ENCODE measurements around the gene LY86. TPM values are rescaled to one million over a fixed set of nuclear protein-coding genes. Genes with fewer than 3 reads are reported as not detected.

The LY86 gene
- total RNA-seq, 2 experiments from 2014 or later = 9.5 to 12.2 TPM

DNA sequence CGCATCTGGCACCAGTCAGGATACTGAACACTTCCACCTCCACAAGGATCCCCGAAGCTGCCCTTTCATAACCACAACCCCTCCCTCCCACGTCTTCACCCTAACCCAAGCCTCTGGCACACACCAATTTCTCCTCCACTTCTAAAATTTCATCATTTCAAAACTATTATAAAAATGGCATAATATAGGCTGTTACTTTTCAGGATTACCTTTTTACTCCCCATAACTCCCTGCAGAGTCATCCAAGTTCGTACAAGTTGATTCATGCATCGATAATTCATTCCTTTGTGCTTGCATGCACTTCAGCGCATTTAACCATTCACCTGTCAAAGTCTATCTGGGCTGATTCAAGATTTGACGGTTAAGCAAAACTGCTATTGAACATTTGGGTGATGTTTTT is 30.6 kb upstream of the LY86 start:
- H3K27ac Mint-ChIP-seq = no peak overlapping the region
- ChIA-PET CTCF (interaction anchor here (0.9 to 1.6 kb wide), 3 partner anchors 9 to 13 kb away, joined by 3 to 9 read pairs (median 3); no protein-coding TSS in a partner anchor), POLR2A (no interaction called here)
- peaks cover 24% of the 10 kb centered on the region for H3K27me3 Mint-ChIP-seq
- H3K9me3 Mint-ChIP-seq = peaks cover 5% of the 10 kb centered on the region
- H3K36me3 Mint-ChIP-seq (ENCODE audit: low read depth) = peaks cover 9% of the 10 kb centered on the region
- H3K4me3 Mint-ChIP-seq = no peak overlapping the region
- DNase-seq = no peak
- H3K4me1 Mint-ChIP-seq = peaks cover 56% of the 10 kb centered on the region

DNA sequence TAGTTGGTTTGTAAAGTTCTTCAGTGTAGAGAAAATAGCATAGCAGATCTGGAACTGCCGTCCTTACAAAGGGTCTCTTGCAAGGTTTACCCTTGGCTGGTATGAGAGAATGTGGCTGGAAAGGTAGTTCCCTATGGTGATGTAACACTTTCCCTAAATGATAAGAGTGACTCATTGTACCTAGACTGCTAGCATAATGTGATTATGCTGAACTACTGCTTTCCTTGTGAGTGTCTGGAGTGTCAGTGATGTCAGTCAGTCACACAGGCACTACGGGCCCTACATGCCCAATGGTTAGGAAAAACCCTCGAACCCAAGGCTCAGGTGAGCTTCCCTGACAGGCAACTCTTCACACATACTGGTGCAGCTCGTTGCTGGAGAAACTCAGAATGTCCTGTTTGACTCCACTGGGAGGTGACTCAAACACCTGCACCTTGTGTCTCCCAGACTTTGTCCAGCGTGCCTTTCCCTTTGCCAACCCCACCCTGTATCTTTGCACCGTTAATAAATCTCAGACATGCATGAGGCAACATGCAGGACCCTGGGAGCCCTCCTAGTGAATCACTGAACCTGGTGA is 28.4 kb upstream of the LY86 start:
- H3K36me3 Mint-ChIP-seq (ENCODE audit: low read depth) = peaks cover 21% of the 10 kb centered on the region
- H3K4me1 Mint-ChIP-seq = peaks cover 64% of the 10 kb centered on the region
- H3K27ac Mint-ChIP-seq = no peak overlapping the region
- no peak for DNase-seq
- POLR2A ChIA-PET = no interaction called here
- peaks cover 13% of the 10 kb centered on the region for H3K27me3 Mint-ChIP-seq
- H3K9me3 Mint-ChIP-seq = peaks cover 17% of the 10 kb centered on the region
- H3K4me3 Mint-ChIP-seq = no peak overlapping the region
- CTCF ChIA-PET = no interaction called here

DNA sequence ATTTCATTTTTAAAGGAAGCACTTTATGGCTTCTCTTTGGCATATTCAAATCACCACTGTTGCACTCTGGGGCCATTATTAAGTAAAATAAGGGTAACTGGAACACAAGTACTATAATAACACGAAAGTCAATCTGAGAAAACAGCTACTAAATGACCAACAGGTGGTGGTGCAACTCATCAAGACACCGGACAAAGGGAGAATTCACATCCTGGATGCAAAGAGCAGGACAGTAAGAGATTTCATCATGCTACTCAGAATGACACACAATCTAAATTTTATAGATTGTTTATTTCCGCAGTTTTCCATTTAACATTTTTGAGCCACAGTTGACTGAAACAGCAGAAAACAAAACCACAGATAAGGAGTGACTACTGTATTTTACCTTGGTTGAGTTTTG is 27.6 kb upstream of the LY86 start:
- Mint-ChIP-seq H3K4me1 (peaks cover 58% of the 10 kb centered on the region), H3K27ac (no peak overlapping the region), H3K9me3 (peaks cover 17% of the 10 kb centered on the region), H3K27me3 (peaks cover 13% of the 10 kb centered on the region), H3K36me3 (ENCODE audit: low read depth) (peaks cover 21% of the 10 kb centered on the region), H3K4me3 (no peak overlapping the region)
- DNase-seq = no peak
- ChIA-PET CTCF (no interaction called here), POLR2A (no interaction called here)

DNA sequence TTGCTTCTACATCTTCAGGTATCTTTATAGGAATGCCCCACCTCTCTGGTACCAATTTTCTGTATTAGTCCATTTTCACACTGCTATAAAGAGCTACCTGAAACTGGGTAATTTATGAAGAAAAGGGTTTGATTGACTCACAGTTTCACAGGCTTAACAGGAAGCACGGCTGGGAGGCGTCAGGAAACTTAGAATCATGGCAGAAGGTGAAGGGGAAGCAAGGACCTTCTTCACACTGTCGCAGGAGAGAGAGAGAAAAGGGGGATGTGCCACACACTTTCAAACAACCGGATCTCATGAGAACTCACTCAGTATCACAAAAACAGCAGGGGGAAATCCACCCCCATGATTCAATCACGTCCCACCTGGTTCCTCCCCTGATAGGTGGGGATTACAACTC is 24.4 kb upstream of the LY86 start:
- CTCF ChIA-PET = interaction anchor here (1.4 kb wide), 1 partner anchor 17 kb away, joined by 5 read pairs; no protein-coding TSS in a partner anchor
- Mint-ChIP-seq H3K27ac (no peak overlapping the region), H3K4me3 (no peak overlapping the region)

DNA sequence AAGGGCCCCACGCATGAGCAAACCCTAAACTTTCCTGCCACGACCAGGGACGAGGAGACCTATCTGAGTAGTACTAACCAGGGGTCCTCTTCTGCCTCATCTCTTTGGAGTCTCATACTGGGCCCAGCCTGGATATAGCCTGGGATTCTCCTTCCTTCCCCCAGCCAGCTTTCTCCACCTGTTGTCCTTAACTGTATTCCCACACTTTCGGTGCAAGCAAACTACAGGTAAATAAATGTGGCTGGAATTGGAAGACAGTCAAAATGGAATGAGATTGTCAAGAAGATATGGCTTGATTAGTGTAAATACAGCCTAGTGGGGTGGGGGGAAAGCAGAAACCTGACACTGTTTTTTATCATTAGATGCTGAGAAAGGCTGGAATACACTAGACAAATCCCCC is 23.5 kb upstream of the LY86 start:
- DNase-seq = no peak
- H3K4me1 Mint-ChIP-seq = peaks cover 30% of the 10 kb centered on the region
- peaks cover 17% of the 10 kb centered on the region for H3K36me3 Mint-ChIP-seq (ENCODE audit: low read depth)
- ChIA-PET CTCF (no interaction called here), POLR2A (no interaction called here)
- no peak overlapping the region for H3K27ac Mint-ChIP-seq
- H3K27me3 Mint-ChIP-seq = peaks cover 3% of the 10 kb centered on the region
- peaks cover 17% of the 10 kb centered on the region for H3K9me3 Mint-ChIP-seq
- H3K4me3 Mint-ChIP-seq = no peak overlapping the region

More for the DNA sequence above, 24.4 kb upstream of the LY86 start:
- H3K36me3 Mint-ChIP-seq (ENCODE audit: low read depth) = peaks cover 17% of the 10 kb centered on the region
- peaks cover 4% of the 10 kb centered on the region for H3K27me3 Mint-ChIP-seq
- DNase-seq = no peak
- peaks cover 35% of the 10 kb centered on the region for H3K4me1 Mint-ChIP-seq
- POLR2A ChIA-PET = no interaction called here
- H3K9me3 Mint-ChIP-seq = peaks cover 17% of the 10 kb centered on the region

DNA sequence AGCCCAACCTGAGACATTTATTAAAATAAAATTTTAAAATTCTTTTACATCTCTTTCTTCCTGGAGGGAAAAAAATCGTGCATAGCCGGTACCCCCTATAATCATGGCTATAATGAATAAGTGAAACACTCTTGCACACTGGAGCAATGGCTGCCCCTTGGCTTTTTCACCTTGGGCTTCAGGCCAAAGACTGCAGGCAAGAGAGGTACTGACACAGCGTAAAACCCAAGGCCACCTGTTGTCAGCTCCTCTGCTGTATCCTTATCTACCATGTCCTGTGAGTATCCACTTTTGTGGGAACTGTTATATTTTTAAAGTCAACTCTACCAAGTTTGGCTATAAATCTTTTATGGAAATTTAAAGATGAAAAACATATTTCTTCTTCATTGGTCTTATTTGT is 23.0 kb upstream of the LY86 start:
- CTCF ChIA-PET = no interaction called here
- POLR2A ChIA-PET = no interaction called here
- no peak overlapping the region for H3K4me3 Mint-ChIP-seq

DNA sequence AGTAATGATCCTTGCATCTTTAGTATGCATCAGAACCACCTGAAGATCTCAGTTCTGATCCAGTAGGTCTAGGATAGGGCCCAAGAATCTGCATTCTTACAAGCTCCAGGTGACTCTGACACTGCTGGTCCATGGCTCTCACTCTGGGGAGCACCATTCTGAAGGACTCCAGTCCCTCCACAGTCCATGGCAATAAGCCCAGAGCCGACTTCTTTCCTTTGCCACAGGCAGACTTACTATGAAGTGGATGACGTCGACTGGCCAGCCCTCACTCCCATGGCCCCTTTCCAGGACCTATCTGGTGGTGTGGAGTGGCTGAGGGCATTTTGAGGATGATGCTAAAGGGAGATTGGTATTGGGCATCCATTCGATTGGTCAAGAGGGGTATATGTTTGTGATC is 21.8 kb upstream of the LY86 start:
- H3K4me1 Mint-ChIP-seq = peaks cover 19% of the 10 kb centered on the region
- ChIA-PET POLR2A (no interaction called here), CTCF (no interaction called here)
- no peak for DNase-seq
- peaks cover 11% of the 10 kb centered on the region for H3K27me3 Mint-ChIP-seq
- no peak overlapping the region for H3K27ac Mint-ChIP-seq
- no peak overlapping the region for H3K4me3 Mint-ChIP-seq
- H3K9me3 Mint-ChIP-seq = peaks cover 19% of the 10 kb centered on the region
- H3K36me3 Mint-ChIP-seq (ENCODE audit: low read depth) = peaks cover 17% of the 10 kb centered on the region

More for the DNA sequence above, 23.0 kb upstream of the LY86 start:
- no peak for DNase-seq
- peaks cover 27% of the 10 kb centered on the region for H3K4me1 Mint-ChIP-seq
- peaks cover 17% of the 10 kb centered on the region for H3K36me3 Mint-ChIP-seq (ENCODE audit: low read depth)
- H3K9me3 Mint-ChIP-seq = peaks cover 17% of the 10 kb centered on the region
- peaks cover 4% of the 10 kb centered on the region for H3K27me3 Mint-ChIP-seq
- H3K27ac Mint-ChIP-seq = no peak overlapping the region

DNA sequence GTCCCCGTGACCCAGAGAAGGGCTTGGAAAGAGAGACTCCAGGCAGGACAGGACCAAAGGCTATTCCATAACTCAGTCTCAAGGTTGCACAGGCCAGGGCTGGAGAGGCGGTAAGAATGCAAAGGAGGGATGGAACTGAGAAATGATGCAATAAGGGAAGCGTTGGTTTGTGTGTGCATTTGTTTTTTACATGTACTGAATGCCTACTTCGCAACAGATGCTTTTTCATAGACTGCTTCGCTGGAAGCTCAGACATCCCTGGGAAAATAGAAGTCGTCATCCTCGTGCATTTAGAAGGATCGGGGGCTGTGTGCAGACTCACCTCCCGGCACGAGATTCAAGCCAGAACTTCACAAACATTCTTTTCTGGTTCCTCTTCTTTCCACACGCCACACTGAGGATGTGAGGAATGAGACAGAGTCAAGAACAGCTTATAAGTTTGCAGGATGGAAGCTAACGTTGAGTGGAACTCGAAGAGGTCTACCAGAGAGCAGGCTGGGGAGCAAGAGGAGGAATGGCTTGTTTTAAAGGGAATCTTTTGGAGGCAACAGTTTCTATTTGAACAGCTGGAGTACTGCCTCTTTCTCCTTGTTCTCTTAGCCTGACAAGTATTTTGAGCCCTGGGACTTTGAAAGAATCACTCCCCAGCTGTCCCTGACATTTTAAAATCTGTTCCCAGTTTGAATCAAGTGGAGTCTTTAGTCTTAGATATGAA is 19.3 kb upstream of the LY86 start:
- DNase-seq = no peak
- CTCF ChIA-PET = no interaction called here
- Mint-ChIP-seq H3K27ac (no peak overlapping the region), H3K4me3 (no peak overlapping the region), H3K36me3 (ENCODE audit: low read depth) (peaks cover 15% of the 10 kb centered on the region), H3K4me1 (peaks cover 4% of the 10 kb centered on the region), H3K9me3 (peaks cover 20% of the 10 kb centered on the region), H3K27me3 (peaks cover 29% of the 10 kb centered on the region)
- POLR2A ChIA-PET = no interaction called here

DNA sequence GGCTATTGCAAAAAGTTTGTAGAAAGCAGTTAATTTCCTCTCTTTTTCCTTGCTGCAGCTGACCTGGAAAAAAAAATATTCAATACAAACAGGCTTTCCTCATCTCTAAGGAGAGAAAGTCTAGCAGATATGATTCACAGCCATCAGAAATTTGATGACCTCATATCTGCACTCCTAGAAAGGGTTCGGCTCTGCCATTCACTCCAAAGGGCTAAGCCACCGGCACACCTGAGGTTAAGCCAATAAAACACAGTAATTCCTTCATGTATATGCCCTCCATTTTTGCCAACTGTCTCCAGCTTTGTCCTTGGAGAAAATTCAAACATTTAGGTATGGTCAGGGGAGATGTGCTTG is 18.7 kb upstream of the LY86 start:
- H3K27ac Mint-ChIP-seq = no peak overlapping the region
- H3K36me3 Mint-ChIP-seq (ENCODE audit: low read depth) = peaks cover 14% of the 10 kb centered on the region
- H3K4me1 Mint-ChIP-seq = peaks cover 3% of the 10 kb centered on the region
- DNase-seq = no peak
- ChIA-PET POLR2A (no interaction called here), CTCF (no interaction called here)
- peaks cover 19% of the 10 kb centered on the region for H3K9me3 Mint-ChIP-seq
- H3K27me3 Mint-ChIP-seq = peaks cover 31% of the 10 kb centered on the region
- H3K4me3 Mint-ChIP-seq = no peak overlapping the region

DNA sequence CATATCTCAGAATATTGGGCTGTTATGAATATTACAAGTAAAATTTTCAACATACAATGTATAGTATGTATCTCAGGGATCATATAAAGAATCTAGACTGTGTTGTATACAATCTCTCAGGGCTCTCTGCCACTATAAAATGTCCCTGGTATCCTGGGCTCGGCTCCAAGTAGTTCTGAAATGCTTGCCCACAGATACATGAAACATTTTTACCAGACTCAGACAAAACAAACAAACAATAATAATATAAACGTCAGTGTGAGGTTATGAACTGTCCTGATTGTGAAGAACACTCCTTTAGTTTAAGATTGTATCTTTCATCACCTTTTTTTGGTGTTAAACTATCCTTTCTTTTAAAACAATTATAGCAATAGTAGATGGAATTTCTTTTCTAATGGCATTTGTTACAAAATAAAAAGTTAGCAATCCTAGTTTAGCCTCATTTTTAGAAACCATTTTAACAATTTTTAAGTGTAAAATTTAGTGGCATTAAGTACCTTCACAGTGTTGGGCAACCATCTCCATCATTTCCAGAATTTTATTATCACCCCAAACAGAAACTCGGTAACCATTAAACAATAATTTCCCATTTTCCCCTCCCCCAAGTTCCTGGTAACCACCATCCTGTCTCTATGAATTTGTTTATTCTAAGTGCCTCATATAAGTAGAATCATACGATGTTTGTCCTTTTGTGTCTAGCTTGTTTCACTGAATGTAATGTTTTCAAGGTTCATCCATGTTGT is 17.4 kb upstream of the LY86 start:
- no peak for DNase-seq
- Mint-ChIP-seq H3K27ac (no peak overlapping the region), H3K4me1 (peaks cover 3% of the 10 kb centered on the region), H3K36me3 (ENCODE audit: low read depth) (peaks cover 14% of the 10 kb centered on the region), H3K4me3 (no peak overlapping the region), H3K9me3 (peaks cover 19% of the 10 kb centered on the region), H3K27me3 (peaks cover 31% of the 10 kb centered on the region)
- ChIA-PET CTCF (no interaction called here), POLR2A (no interaction called here)

DNA sequence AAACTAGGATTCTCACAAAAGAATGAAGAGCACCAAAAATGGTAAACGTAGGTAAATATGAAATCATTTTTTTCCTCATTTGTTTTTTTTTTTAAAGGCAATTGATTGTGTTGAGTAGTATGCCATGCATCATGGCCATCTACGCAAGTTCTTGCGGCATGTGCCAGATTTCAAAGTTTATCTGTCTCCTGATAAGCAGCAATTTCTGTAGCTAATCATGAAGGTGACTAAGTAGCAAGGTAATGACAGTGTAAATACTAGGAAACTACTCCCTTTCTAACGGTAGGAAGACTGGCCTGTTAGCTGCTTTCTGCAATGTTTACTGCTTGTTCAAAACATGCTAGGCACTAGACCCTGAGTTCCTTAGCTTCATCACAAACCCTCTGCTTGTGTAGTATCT is 13.4 kb upstream of the LY86 start:
- Mint-ChIP-seq H3K27ac (no peak overlapping the region), H3K36me3 (ENCODE audit: low read depth) (peaks cover 20% of the 10 kb centered on the region), H3K4me1 (peaks cover 9% of the 10 kb centered on the region), H3K9me3 (peaks cover 33% of the 10 kb centered on the region), H3K27me3 (peaks cover 34% of the 10 kb centered on the region), H3K4me3 (no peak overlapping the region)
- ChIA-PET CTCF (no interaction called here), POLR2A (no interaction called here)
- DNase-seq = no peak

DNA sequence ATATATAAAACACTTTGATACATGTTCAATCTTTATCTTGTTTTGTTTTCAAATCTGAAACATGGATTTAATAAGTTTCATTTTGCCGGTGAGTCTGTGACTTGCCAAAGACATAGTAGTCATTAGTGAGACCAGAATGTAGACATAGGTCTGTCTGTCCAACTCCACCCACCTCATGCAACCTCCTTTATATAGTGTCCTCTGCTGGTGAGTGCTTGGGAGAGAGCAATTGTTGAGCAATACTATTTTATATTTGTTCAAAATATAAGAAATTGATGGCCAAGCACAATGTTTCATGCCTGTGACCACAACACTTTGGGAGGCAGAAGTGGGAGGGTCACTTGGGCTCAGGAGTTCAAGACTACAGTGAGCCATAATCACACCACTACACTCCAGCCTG is 10.8 kb upstream of the LY86 start:
- peaks cover 45% of the 10 kb centered on the region for H3K9me3 Mint-ChIP-seq
- H3K36me3 Mint-ChIP-seq (ENCODE audit: low read depth) = peaks cover 38% of the 10 kb centered on the region
- no peak overlapping the region for H3K4me3 Mint-ChIP-seq
- CTCF ChIA-PET = no interaction called here
- peaks cover 21% of the 10 kb centered on the region for H3K27me3 Mint-ChIP-seq
- DNase-seq = no peak
- POLR2A ChIA-PET = no interaction called here
- H3K4me1 Mint-ChIP-seq = peaks cover 21% of the 10 kb centered on the region
- H3K27ac Mint-ChIP-seq = no peak overlapping the region

DNA sequence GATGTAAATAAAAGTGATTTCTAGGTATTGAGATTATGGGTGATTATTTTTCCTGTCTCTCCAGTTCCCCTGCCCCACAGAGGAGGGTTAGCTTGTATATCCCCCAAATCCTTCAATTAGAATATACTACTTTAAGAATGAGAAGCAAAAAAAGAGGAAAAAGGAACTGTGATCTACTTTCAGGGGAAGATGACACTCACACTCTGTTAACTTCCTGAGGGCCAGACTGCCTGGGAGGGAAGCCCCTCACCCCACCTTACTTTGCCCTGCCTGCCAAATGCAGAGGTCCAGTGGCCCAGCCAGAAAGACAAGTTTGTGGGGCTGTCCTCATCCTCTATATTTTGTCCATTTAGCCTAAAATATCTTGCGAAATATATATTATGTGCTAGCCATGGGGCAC is 9.2 kb upstream of the LY86 start:
- DNase-seq = no peak
- peaks cover 33% of the 10 kb centered on the region for H3K36me3 Mint-ChIP-seq (ENCODE audit: low read depth)
- no peak overlapping the region for H3K27ac Mint-ChIP-seq
- POLR2A ChIA-PET = no interaction called here
- CTCF ChIA-PET = no interaction called here
- no peak overlapping the region for H3K4me3 Mint-ChIP-seq
- H3K4me1 Mint-ChIP-seq = peaks cover 29% of the 10 kb centered on the region
- peaks cover 8% of the 10 kb centered on the region for H3K27me3 Mint-ChIP-seq
- peaks cover 41% of the 10 kb centered on the region for H3K9me3 Mint-ChIP-seq
